ENCODE measurements around the gene KIF5C. TPM values are rescaled to one million over a fixed set of nuclear protein-coding genes. Genes with fewer than 3 reads are reported as not detected.

KIF5C gene
- total RNA-seq, 1 donor from 2014 or later: 1.3 TPM

GRCh38 chr2:149021271-149021719 lies 146.3 kb downstream of the KIF5C start:
- Mint-ChIP-seq H3K27ac (no peak overlapping the region), H3K27me3 (ENCODE audit: low read depth) (no peaks in the 10 kb centered on the region), H3K4me1 (peaks cover 57% of the 10 kb centered on the region), H3K36me3 (no peaks in the 10 kb centered on the region), H3K9me3 (no peaks in the 10 kb centered on the region), H3K4me3 (no peak overlapping the region)
- no peak for TF ChIP-seq CTCF (IDR thresholded peaks at IDR 0.05; ENCODE audit: unreplicated experiment)
- no peak for DNase-seq (ENCODE audit: low spot score in 2 of 2, unreplicated experiment in 2 of 2)

- Mint-ChIP-seq H3K36me3 (no peaks in the 10 kb centered on the region), H3K4me3 (no peak overlapping the region), H3K27me3 (ENCODE audit: low read depth) (no peaks in the 10 kb centered on the region), H3K4me1 (peaks cover 58% of the 10 kb centered on the region), H3K27ac (peak overlapping the region; percentile 32), H3K9me3 (no peaks in the 10 kb centered on the region)
- no peak for TF ChIP-seq CTCF (IDR thresholded peaks at IDR 0.05; ENCODE audit: unreplicated experiment)
- DNase-seq (ENCODE audit: low spot score in 2 of 2, unreplicated experiment in 2 of 2): no peak
Observed at GRCh38 chr2:149021761-149022160, 146.7 kb downstream of the KIF5C start.

- Mint-ChIP-seq H3K27me3 (ENCODE audit: low read depth) (no peaks in the 10 kb centered on the region), H3K4me3 (no peak overlapping the region), H3K27ac (no peak overlapping the region), H3K9me3 (no peaks in the 10 kb centered on the region), H3K36me3 (no peaks in the 10 kb centered on the region), H3K4me1 (peaks cover 63% of the 10 kb centered on the region)
- DNase-seq (ENCODE audit: low spot score in 2 of 2, unreplicated experiment in 2 of 2): no peak
- no peak for TF ChIP-seq CTCF (IDR thresholded peaks at IDR 0.05; ENCODE audit: unreplicated experiment)
Observed at GRCh38 chr2:149023091-149023490, 148.1 kb downstream of the KIF5C start.

- no peak for DNase-seq (ENCODE audit: low spot score in 2 of 2, unreplicated experiment in 2 of 2)
- Mint-ChIP-seq H3K4me3 (no peak overlapping the region), H3K9me3 (no peaks in the 10 kb centered on the region), H3K27me3 (ENCODE audit: low read depth) (no peaks in the 10 kb centered on the region), H3K27ac (no peak overlapping the region), H3K4me1 (peaks cover 53% of the 10 kb centered on the region), H3K36me3 (no peaks in the 10 kb centered on the region)
- TF ChIP-seq CTCF (IDR thresholded peaks at IDR 0.05; ENCODE audit: unreplicated experiment): no peak
Observed at GRCh38 chr2:149027590-149028250, 152.7 kb downstream of the KIF5C start.

- no peak for DNase-seq (ENCODE audit: low spot score in 2 of 2, unreplicated experiment in 2 of 2)
- H3K4me3 Mint-ChIP-seq: no peak overlapping the region
Observed at GRCh38 chr2:149028377-149028776, 153.3 kb downstream of the KIF5C start.

More at GRCh38 chr2:149028377-149028776, 153.3 kb downstream of the KIF5C start:
- TF ChIP-seq CTCF (IDR thresholded peaks at IDR 0.05; ENCODE audit: unreplicated experiment): no peak
- peaks cover 55% of the 10 kb centered on the region for H3K4me1 Mint-ChIP-seq
- no peak overlapping the region for H3K27ac Mint-ChIP-seq
- no peaks in the 10 kb centered on the region for H3K36me3 Mint-ChIP-seq
- H3K9me3 Mint-ChIP-seq: no peaks in the 10 kb centered on the region
- H3K27me3 Mint-ChIP-seq (ENCODE audit: low read depth): no peaks in the 10 kb centered on the region

Data from mesothelial cell of epicardium (in vitro differentiated cells).